GM21526 (cell line): ENCODE results near the gene KCTD6.
"Not testable (repeated sequence)": the region's sequence is repeated elsewhere in the genome, so short reads cannot be mapped to it uniquely, and the experiment has no call there.

Experiments used
- ATAC-seq: cut with Tn5 transposase; IDR thresholded peaks from one replicate; pipeline ENCODE4 v1.9.1; 2021; ENCODE audit warnings: moderate library complexity; ENCODE audit not compliant: unreplicated experiment, low FRiP score

Gene KCTD6

GRCh38 chr3:58521917-58522631, 30.2 kb downstream of the KCTD6 start:
- no peak for ATAC-seq

GRCh38 chr3:58522759-58523425, 31.0 kb downstream of the KCTD6 start:
- ATAC-seq = no peak

DNA sequence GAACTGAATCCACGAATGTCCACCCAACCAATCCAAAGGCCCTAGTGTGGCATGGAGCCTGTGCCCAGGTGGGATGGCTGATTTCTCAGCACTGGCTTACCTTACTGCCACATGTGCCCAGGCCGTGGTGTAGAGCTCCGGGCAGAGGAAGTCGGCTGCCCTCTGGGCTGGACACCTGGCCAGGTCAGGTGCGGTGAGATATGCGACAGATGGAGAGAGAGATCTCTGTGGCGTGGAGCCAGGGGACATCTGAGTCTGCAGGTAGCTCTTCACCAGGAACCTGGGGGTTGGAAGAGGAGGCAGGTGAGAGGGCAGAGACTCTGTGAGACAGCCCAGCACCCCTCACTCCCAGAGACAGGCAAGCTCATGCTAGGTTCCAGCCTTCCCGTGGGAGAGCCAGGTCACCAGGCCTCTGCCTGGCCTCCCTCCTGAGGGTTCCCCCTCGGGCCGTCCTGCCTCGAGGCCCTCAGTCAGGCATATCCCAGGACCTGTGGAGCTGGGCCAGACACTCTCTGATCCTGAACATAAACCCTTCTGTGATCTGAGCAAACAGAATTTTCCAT, 32.5 kb downstream of the KCTD6 start:
- no peak for ATAC-seq

- no peak for ATAC-seq
Measured at GRCh38 chr3:58526515-58526957, 34.6 kb downstream of the KCTD6 start.

DNA sequence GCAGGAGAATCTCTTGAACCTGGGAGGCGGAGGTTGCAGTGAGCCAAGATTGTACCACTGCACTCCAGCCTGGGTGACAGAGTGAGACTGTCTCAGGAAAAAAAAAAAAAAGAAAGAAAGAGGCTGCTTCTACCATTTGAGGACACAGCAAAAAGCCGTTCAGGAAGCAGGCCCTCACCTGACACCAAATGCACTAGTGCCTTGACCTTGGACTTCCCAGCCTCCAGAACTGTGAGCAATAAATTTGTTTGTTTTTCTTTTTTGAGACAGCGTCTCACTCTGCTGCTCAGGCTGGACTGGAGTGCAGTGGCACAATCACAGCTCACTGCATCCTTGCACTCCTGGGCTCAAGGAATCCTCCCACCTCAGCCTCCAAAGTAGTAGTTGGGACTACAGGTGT, 35.5 kb downstream of the KCTD6 start:
- ATAC-seq = not testable (repeated sequence)

DNA sequence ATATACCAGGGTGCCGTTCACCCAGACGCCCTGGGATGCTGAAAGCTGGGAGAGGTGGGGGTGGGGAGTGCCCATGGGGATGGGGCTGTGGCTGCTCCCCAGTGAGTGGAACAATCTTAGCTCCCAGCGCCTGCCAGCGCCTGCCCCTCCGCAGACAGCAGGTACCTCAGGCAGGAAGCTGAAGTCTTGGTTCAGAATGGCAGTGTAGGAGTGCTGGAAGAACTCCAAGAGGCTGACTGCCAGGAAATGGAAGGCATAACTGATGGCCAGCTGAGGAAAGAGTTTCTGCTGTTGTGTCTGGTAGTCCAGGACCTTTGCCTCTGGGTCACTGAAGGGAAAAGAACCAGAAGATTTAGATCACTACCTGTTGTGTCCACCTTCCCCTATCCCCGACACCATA, 36.7 kb downstream of the KCTD6 start:
- ATAC-seq = no peak

- ATAC-seq = no peak
Measured at GRCh38 chr3:58529516-58530353, 37.8 kb downstream of the KCTD6 start.

DNA sequence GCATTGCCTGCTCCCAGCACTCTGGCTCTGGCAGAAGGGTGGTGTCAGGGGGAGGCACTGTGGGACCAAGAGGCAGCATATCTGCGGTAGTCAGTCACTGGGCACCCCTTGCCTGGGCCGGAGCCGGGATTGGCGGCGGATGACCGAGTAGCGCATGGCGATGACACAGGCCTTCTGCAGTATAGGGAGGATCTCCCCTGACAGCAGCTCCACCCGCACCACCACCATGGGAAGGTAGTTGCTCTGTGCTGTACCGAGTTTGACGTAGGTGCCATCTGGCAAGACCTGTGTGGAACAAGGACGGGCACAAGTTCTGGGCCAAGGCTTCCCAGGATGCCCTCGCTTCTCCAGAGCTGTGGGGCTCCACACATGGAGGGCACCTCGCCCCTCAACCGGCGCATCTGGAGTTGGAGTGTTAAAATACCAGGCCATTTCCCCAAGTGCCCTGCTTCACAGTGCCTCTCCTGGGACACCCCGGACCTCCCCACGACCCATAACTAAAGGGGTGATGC, 38.5 kb downstream of the KCTD6 start:
- ATAC-seq = no peak

DNA sequence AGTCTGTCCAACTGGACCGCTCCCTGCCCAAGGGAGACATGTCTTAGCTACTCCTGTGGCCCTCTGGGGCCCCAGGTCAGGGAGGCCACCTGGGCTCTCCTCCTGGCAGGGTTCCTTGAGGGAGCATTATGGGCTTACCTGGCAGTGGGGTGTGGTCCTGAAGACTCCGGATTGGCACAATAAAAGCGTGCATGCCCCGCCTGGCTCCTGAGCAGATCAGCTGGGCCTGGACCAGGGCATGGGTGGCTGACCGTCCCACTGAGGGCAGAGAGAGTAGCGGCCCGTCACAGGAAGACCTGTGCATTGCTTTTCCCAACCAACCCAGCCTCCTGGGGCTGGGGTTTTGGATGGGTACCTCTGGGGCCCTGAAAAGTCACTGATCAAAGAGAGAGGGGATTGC, 39.7 kb downstream of the KCTD6 start:
- ATAC-seq = no peak

- no peak for ATAC-seq
Measured at GRCh38 chr3:58531956-58532355, 40.1 kb downstream of the KCTD6 start.

DNA sequence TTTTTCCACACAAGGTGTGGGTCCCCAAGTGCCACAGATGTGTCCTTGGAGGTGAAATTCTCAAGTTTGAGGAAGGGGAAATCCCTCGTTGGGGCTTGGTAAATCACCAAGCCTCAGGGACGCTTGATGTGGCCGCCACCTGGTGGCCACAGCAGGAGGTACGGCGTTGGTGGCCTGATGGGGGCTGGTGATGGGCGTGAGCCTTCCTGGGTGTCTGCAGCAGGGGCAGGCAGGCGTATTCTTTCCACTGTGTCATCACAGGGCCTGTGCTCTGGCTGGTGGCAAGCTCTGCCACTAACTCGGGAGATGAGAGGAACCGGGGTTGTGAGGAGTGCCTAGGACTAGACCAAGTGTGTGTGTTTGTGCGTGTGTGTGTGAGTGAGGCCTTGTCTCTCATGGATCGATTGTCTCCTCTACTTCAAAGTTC, 40.9 kb downstream of the KCTD6 start:
- peak; percentile 87 for ATAC-seq

DNA sequence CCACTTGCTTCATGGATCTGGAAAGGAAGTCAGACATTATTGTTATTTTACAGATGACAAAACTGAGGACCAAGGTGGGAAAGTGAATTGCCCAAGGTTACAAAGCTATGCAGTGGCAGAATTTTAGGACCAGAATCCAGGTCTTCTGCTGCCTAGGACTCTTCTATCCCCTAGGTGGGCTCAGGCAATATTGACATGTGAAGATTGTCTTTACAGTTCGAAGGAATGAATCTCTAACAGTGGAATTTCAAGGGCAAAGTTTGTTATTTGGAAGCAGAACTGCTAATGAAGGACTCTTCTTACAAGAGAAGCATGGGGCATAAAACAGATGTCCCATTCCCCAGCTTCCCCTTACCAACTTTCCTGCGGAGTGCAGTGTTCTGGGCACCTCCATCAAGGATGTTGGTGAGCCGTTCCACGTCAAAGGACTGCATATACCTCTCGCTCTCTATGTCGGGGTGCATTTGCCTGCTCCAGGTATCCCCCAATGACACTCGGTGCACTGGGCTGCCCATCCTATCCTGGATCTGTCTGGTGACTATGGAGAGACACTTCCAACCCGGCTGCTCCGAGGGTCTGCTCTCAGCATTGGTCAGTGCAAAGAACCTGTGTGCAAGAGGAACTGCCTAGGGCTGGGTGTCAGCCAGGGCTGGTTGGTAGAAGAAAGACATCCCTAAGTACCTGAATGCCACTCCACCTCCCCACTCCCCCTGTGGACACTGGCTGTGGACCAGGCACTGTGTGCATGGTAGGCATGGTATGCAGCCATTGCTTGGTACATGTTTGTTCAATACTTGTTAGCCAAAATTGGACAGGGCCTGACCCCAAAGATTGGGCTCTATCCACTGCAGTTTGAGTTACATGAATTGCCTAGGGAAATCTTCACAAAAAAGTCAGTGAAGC, 42.9 kb downstream of the KCTD6 start:
- ATAC-seq = no peak

DNA sequence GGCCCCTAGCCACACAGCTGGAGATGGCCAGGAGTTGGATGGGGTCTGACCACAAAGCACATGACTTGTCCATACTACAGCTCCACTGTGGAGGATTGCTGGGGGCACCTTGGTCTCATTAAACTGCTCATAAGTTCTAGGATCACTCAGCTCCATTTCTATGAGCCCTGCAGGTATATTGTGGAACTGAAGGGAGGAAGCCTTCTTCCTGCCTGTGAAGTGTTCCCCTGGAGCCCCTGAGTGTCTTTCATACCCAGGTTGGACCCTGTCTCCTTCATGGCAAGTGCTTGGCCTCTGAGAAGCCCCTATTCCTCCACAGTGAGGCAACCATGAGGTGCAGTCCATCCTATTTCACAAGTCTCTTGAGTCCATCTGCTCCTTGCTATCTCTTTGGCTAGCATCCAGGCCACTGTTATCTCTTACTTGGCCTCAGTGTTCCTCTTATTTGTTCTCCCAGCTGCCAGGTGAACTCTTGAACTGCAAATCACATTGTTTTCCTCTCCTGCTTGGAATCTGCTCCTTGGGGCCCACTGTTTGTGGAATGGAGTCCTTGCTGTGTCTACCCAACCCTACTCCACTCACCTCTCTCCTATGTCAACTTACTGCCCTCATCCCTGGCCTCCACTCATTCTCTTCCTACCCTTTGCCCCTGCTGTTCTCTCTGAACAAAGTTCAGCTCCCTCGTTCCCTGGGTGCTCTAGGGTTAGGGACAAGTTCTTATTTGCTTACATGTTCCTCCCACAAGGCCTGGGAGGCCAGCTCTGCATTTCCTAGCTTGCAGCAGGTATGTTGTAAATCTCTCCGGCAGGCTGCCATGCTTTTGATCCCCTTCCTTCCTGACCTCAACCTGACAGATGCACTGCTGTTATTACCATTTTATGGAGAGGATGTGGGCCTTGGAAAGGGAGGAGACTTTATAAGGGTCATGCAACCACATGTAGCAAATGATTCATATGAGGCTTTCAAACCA, 43.9 kb downstream of the KCTD6 start:
- no peak for ATAC-seq

GRCh38 chr3:58536501-58537411, 44.9 kb downstream of the KCTD6 start, which contains the start of gene ACOX2:
Gene ACOX2 (minus strand): TSS chr3:58537190. CDS start chr3:58535106, 2,084 bp downstream.
- no peak for ATAC-seq

DNA sequence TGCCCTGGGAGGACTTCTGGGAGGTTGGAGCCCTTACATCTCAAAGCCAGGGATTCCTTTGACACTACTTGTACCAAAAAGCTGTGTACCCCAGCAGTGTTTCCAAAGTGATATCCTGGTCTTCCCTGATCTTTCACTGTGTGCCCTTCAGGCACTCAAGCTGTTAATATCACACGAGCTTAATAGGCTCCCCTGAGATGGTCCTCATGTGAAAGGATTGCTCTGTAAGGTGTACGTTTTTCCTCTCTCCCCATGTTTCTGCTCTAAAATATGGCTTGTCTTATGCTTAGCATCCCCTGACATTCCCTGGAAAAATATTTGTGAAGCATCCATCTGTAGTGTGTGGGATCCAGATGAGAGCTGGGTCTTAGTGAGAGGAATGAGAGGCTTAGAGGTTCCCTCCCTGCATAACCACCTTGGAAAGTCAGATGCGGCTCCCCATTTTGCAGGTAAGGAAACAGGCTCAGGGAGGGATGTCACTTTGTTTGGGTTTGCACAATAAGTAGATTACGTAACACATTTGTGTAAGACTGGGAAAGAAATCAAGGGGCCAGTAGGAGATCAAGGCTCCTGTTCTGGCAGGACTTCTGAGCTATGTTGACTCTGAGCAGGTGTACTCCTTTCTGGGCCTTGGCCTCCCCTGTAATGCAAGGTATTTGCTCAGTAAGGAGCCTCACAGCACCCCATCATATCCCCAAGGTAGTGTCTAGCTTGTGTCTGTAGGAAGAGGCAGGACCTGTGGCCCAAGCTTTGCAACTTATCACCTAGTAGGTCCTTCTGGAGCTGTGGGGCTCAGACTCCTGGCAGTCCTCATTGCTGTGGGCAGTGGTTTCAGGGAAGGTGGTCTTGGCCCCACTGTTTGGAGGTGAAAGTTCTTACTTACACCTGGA, 45.8 kb downstream of the KCTD6 start:
- no peak for ATAC-seq

- no peak for ATAC-seq
Measured at GRCh38 chr3:58539626-58540025, 47.7 kb downstream of the KCTD6 start.
